Liver (tissue), 3 donors: ENCODE results near the gene METTL17.

Source experiments
- CTCF ChIP-seq: fragments of 150-350 bp; IDR thresholded peaks from 2 replicates; pipeline ENCODE4 v1.5.1; 2017; ENCODE audit warnings: improper control_type of control experiment, low read depth, low read length; ENCODE audit not compliant: missing input control
- EGR1 ChIP-seq, 2 donors: IDR thresholded peaks; 2 replicates each; pipeline ENCODE4 v1.6.1; 2016 to 2018; ENCODE audit warnings: antibody characterized with exemption in 2 of 2, low read depth in 2 of 2
- FOXA1 ChIP-seq: IDR thresholded peaks from 2 replicates; pipeline ENCODE4 v1.6.1; 2016; ENCODE audit warnings: antibody characterized with exemption
- GABPA ChIP-seq, 2 donors: IDR thresholded peaks in 1 of 2; conservative IDR thresholded peaks in 1 of 2; 2 replicates each; pipeline ENCODE4 v1.6.1; 2016; ENCODE audit warnings: antibody characterized with exemption in 2 of 2, mild to moderate bottlenecking in 1 of 2, moderate library complexity in 1 of 2
- HNF4A ChIP-seq, 2 donors: conservative IDR thresholded peaks; 2 replicates each; pipeline ENCODE4 v1.6.1; 2016; ENCODE audit warnings: antibody characterized with exemption in 2 of 2, mild to moderate bottlenecking in 2 of 2
- MAX ChIP-seq: IDR thresholded peaks from 2 replicates; pipeline ENCODE4 v1.6.1; 2016; ENCODE audit warnings: antibody characterized with exemption
- RAD21 ChIP-seq, 2 donors: IDR thresholded peaks; 2 replicates each; pipeline ENCODE4 v1.6.1; 2016; ENCODE audit warnings: antibody characterized with exemption in 2 of 2, mild to moderate bottlenecking in 2 of 2
- REST ChIP-seq: IDR thresholded peaks from 2 replicates; pipeline ENCODE4 v1.6.1; 2016; ENCODE audit warnings: antibody characterized with exemption, mild to moderate bottlenecking
- TAF1 ChIP-seq: conservative IDR thresholded peaks from 2 replicates; pipeline ENCODE4 v1.6.1; 2016; ENCODE audit warnings: antibody characterized with exemption, mild to moderate bottlenecking
- YY1 ChIP-seq: IDR thresholded peaks from 2 replicates; pipeline ENCODE4 v1.6.1; 2016; ENCODE audit warnings: antibody characterized with exemption, mild to moderate bottlenecking
- donor health status: healthy.
- donor health status: healthy.

GRCh38 chr14:21016413-21017190, 26.8 kb downstream of the METTL17 start:
- TF ChIP-seq CTCF, result no peak
- TF ChIP-seq REST, result no peak
- TF ChIP-seq EGR1 (IDR thresholded peaks at IDR 0.05; ENCODE audit: low read depth in 2 of 2), result no peak
- TF ChIP-seq TAF1, result no peak
- TF ChIP-seq GABPA (IDR thresholded peaks at IDR 0.05 in 1 of 2, conservative IDR thresholded peaks at IDR 0.05 in 1 of 2), result no peak
- no peak for TF ChIP-seq MAX
- no peak for TF ChIP-seq RAD21 (IDR thresholded peaks at IDR 0.05)
- no peak for TF ChIP-seq YY1
- TF ChIP-seq HNF4A (conservative IDR thresholded peaks at IDR 0.05), result no peak
- no peak for TF ChIP-seq FOXA1
